DND-41 (cell line): ENCODE measurements around the gene ECSIT.

ENCODE experiments used
- CTCF ChIP-seq: IDR thresholded peaks from 2 replicates; pipeline ENCODE4 v1.5.1; 2012; ENCODE audit warnings: borderline replicate concordance, low read length, moderate library complexity, mild to moderate bottlenecking; ENCODE audit not compliant: poor library complexity, severe bottlenecking; ENCODE audit errors: extremely low read depth
- EZH2 ChIP-seq: IDR thresholded peaks from 3 replicates; pipeline ENCODE4 v1.6.1; 2012; ENCODE audit warnings: borderline replicate concordance, low read depth, mild to moderate bottlenecking, moderate library complexity, low read length, inconsistent platforms; ENCODE audit not compliant: severe bottlenecking

DNA sequence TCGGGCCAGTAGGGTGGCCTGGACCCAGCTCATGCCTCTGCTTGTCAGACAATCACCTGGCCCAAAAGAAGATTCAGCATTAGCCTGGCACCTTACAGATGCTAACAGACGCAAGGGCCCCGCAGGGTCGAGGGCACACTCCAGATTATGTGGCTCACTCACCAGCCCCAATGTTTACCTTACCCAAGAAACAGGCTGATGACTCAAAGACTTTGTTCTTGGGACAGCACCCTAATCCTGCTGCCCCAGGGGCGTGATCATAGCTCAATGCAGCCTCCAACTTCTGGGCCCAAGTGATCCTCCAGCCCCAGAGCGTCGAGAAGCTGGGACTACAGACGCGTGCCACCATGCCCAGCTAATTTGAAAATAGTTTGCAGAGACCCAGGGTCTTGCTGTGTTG lies 9.8 kb downstream of the ECSIT start:
- TF ChIP-seq CTCF (no peak), EZH2 (no peak)
